ENCODE measurements around the gene FOLR1.

DNA sequence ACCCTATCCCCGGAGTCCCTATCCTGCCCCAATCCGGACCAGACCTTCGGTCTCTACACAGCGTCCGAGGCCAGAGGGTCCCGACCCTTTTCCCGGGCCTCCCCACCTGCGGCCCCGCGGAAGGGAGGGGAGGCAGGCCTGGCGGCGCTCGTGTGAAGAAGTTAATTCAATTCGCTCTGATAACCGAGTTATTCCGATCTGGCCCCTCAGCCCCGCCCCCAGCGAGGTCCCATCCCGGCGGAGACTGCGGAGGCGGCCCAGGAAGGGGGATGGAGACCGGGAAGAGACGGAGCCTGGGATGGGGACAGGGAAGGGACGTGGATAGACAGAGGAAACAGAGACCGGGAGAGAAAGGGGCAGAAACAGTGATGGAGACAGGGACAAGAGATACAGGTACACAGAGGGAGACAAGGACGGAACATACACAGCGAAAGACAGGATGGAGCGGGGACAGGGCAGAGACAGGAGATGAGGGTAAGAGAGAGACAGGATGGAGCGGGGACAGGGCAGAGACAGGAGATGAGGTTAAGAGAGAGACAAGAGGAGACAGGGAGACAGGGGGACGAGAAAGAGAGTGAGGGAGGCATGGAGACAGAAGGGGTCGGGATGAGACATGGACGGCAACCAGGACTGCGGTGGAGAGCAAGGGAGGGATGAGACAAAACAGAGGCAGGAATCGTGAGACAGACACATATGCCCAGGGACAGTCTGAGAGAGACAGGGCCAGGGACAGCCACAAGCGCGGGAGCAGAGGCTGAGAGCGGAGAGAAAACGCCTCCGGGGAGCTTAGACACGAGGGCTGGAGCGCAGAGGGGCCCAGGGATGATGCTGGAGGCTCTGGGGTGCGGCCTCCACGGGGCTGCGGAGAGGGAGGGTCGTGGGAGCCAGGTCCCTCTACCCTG is 52.7 kb downstream of the FOLR1 start:
- no peak for TF ChIP-seq POLR2A (IDR thresholded peaks at IDR 0.05; ENCODE audit: low read depth, low read length)
- TF ChIP-seq POLR2AphosphoS5 (IDR thresholded peaks at IDR 0.05; ENCODE audit: low read depth, low read length), result no peak
